H9 (cell line): ENCODE data around the gene IFI35. TPM values are rescaled to one million over a fixed set of nuclear protein-coding genes. Genes with fewer than 3 reads are reported as not detected.

Experiments
- DNase-seq: peaks from one replicate; pipeline ENCODE4 v3.0.0-alpha.2; 2017
- H2AFZ ChIP-seq: one replicate; pipeline ENCODE4 v1.6.1; 2013; ENCODE audit warnings: mild to moderate bottlenecking, low read length, control low read depth, moderate library complexity
- H2AK5ac ChIP-seq: 2 replicates; pipeline ENCODE4 v1.6.1; 2013; ENCODE audit warnings: low read length, control low read depth, mixed read lengths; ENCODE audit not compliant: insufficient read length
- H2BK120ac ChIP-seq: one replicate; pipeline ENCODE4 v1.6.1; 2013; ENCODE audit warnings: low read depth, mild to moderate bottlenecking, low read length, control low read depth, inconsistent platforms; ENCODE audit not compliant: poor library complexity, severe bottlenecking
- H2BK12ac ChIP-seq: 2 replicates; pipeline ENCODE4 v1.6.1; 2013; ENCODE audit warnings: low read length, control low read depth, mixed read lengths, low read depth; ENCODE audit not compliant: insufficient read length
- H2BK15ac ChIP-seq: 2 replicates; pipeline ENCODE4 v1.6.1; 2013; ENCODE audit warnings: low read depth, low read length, control low read depth
- H2BK20ac ChIP-seq: one replicate; pipeline ENCODE4 v1.6.1; 2013; ENCODE audit warnings: low read depth, mild to moderate bottlenecking, low read length, control low read depth, inconsistent platforms; ENCODE audit not compliant: poor library complexity, severe bottlenecking
- H2BK5ac ChIP-seq: 2 replicates; pipeline ENCODE4 v1.6.1; 2013; ENCODE audit warnings: low read length, control low read depth, mixed read lengths; ENCODE audit not compliant: insufficient read length
- H3K14ac ChIP-seq: 2 replicates; pipeline ENCODE4 v1.6.1; 2013; ENCODE audit warnings: low read length, control low read depth; ENCODE audit not compliant: insufficient read depth
- H3K18ac ChIP-seq: 2 replicates; pipeline ENCODE4 v1.6.1; 2013; ENCODE audit warnings: low read depth, mild to moderate bottlenecking, mixed read lengths, low read length, control low read depth; ENCODE audit not compliant: insufficient read length
- H3K23ac ChIP-seq: 2 replicates; pipeline ENCODE4 v1.6.1; 2013; ENCODE audit warnings: low read length, control low read depth, mixed read lengths, low read depth; ENCODE audit not compliant: insufficient read length
- H3K23me2 ChIP-seq: 2 replicates; pipeline ENCODE4 v1.6.1; 2013; ENCODE audit warnings: low read depth, mild to moderate bottlenecking, mixed read lengths, low read length, control low read depth; ENCODE audit not compliant: insufficient read length, poor library complexity, severe bottlenecking
- H3K27ac ChIP-seq: 2 replicates; pipeline ENCODE4 v1.5.1; 2013; ENCODE audit warnings: low read length, control low read depth, mixed read lengths, low read depth; ENCODE audit not compliant: insufficient read length
- H3K27me3 ChIP-seq: 2 replicates; pipeline ENCODE4 v1.6.1; 2013; ENCODE audit warnings: low read length, control low read depth, inconsistent platforms; ENCODE audit not compliant: insufficient read depth
- H3K4ac ChIP-seq: 2 replicates; pipeline ENCODE4 v1.6.1; 2013; ENCODE audit warnings: low read depth, mild to moderate bottlenecking, control low read depth, inconsistent platforms, low read length, moderate library complexity
- H3K4me1 ChIP-seq: 2 replicates; pipeline ENCODE4 v1.6.1; 2013; ENCODE audit warnings: low read length, control low read depth, inconsistent platforms; ENCODE audit not compliant: insufficient read depth
- H3K4me2 ChIP-seq: 2 replicates; pipeline ENCODE4 v1.6.1; 2013; ENCODE audit warnings: low read length, control low read depth, mixed read lengths; ENCODE audit not compliant: insufficient read length, insufficient read depth
- H3K56ac ChIP-seq: 2 replicates; pipeline ENCODE4 v1.6.1; 2013; ENCODE audit warnings: low read depth, mild to moderate bottlenecking, mixed read lengths, low read length, control low read depth; ENCODE audit not compliant: insufficient read length
- H3K79me1 ChIP-seq: 2 replicates; pipeline ENCODE4 v1.6.1; 2013; ENCODE audit warnings: low read depth, mild to moderate bottlenecking, moderate library complexity, low read length, control low read depth, inconsistent platforms; ENCODE audit not compliant: insufficient read depth, poor library complexity, severe bottlenecking
- H3K79me2 ChIP-seq: 2 replicates; pipeline ENCODE4 v1.6.1; 2013; ENCODE audit warnings: low read length, control low read depth, inconsistent platforms; ENCODE audit not compliant: insufficient read depth
- H3K9ac ChIP-seq: 2 replicates; pipeline ENCODE4 v1.6.1; 2013; ENCODE audit warnings: low read length, control low read depth, mixed read lengths; ENCODE audit not compliant: insufficient read length; ENCODE audit errors: extremely low read depth
- H3K9me3 ChIP-seq: one replicate; pipeline ENCODE4 v1.6.1; 2013; ENCODE audit warnings: low read depth, low read length, inconsistent platforms; ENCODE audit not compliant: control insufficient read depth
- H3T11ph ChIP-seq: one replicate; pipeline ENCODE4 v1.6.1; 2013; ENCODE audit warnings: mild to moderate bottlenecking, low read length, control low read depth, inconsistent platforms
- H4K20me1 ChIP-seq: one replicate; pipeline ENCODE4 v1.6.1; 2013; ENCODE audit not compliant: control insufficient read depth, insufficient read length, insufficient read depth
- H4K5ac ChIP-seq: 2 replicates; pipeline ENCODE4 v1.6.1; 2013; ENCODE audit warnings: low read depth, mild to moderate bottlenecking, mixed read lengths, low read length, control low read depth; ENCODE audit not compliant: insufficient read length
- H4K8ac ChIP-seq: replicated peaks from 2 replicates; pipeline ENCODE4 v1.6.1; 2013; ENCODE audit warnings: low read length, control low read depth, mixed read lengths, low read depth; ENCODE audit not compliant: insufficient read length
- H4K91ac ChIP-seq: 2 replicates; pipeline ENCODE4 v1.6.1; 2013; ENCODE audit warnings: low read depth, mild to moderate bottlenecking, moderate library complexity, mixed read lengths, low read length, control low read depth; ENCODE audit not compliant: insufficient read length
- H3K27ac Mint-ChIP-seq, 3 experiments: 2 replicates in 2 of 3; 3 replicates in 1 of 3; pipeline ENCODE4 v1.8.0; 2020 to 2021; ENCODE audit warnings: mixed read lengths in 3 of 3, mild to moderate bottlenecking in 1 of 3, moderate library complexity in 1 of 3
- H3K27me3 Mint-ChIP-seq: 2 replicates; pipeline ENCODE4 v1.8.0; 2021; ENCODE audit warnings: low read depth, mild to moderate bottlenecking, moderate library complexity, mixed read lengths
- H3K36me3 Mint-ChIP-seq, 3 experiments: 2 replicates in 2 of 3; 3 replicates in 1 of 3; pipeline ENCODE4 v1.8.0; 2020 to 2021; ENCODE audit warnings: low read depth in 3 of 3, mixed read lengths in 3 of 3; ENCODE audit not compliant: insufficient read depth in 1 of 3
- H3K4me1 Mint-ChIP-seq, 2 experiments: 2 replicates each; pipeline ENCODE4 v1.8.0; 2020; ENCODE audit warnings: mixed read lengths in 2 of 2
- H3K4me3 Mint-ChIP-seq, 2 experiments: 2 replicates in 1 of 2; 3 replicates in 1 of 2; pipeline ENCODE4 v1.8.0; 2020 to 2021; ENCODE audit warnings: mild to moderate bottlenecking in 2 of 2, mixed read lengths in 2 of 2, moderate library complexity in 1 of 2
- H3K9me3 Mint-ChIP-seq, 2 experiments: 2 replicates in 1 of 2; 3 replicates in 1 of 2; pipeline ENCODE4 v1.8.0; 2020; ENCODE audit warnings: mild to moderate bottlenecking in 2 of 2, mixed read lengths in 2 of 2, moderate library complexity in 1 of 2
- CTCF ChIP-seq: fragments of 200-600 bp; sonication (generic); conservative IDR thresholded peaks from 3 replicates; pipeline ENCODE4 v1.8.0; 2021; ENCODE audit warnings: antibody characterized with exemption, mild to moderate bottlenecking
- WGBS: extraction: QIAGEN DNeasy Blood & Tissue Kit; methylation state at CpG from one replicate; pipeline ENCODE4 v1.1.7; 2013; ENCODE audit warnings: missing lambda C conversion rate, low lambda C conversion rate, mixed read lengths; ENCODE audit not compliant: insufficient read length; ENCODE audit errors: extremely low coverage; 5-methylcytosine and 5-hydroxymethylcytosine counted together
- total RNA-seq: library from RNA; stranded (reverse); gene quantifications from 2 replicates; pipeline ENCODE4 v1.2.1, GENCODE V29; 2021

Gene IFI35
- total RNA-seq, 1 experiment from 2014 or later, result 4.2 TPM

GRCh38 chr17:43018008-43018853, 11.6 kb downstream of the IFI35 start:
- H3K4ac ChIP-seq, result no peak overlapping the region
- H4K20me1 ChIP-seq, result no peaks in the 10 kb centered on the region
- H2BK12ac ChIP-seq, result no peak overlapping the region
- no peak overlapping the region for H2BK15ac ChIP-seq
- H3K14ac ChIP-seq, result no peak overlapping the region
- DNase-seq, result peak; percentile 60
- H3T11ph ChIP-seq, result no peak overlapping the region
- H3K9ac ChIP-seq, result no peak overlapping the region
- no CpG with 5 or more reads among the region's 19 CpGs for WGBS
- H4K8ac ChIP-seq, result no peak overlapping the region
- no peak overlapping the region for H3K23ac ChIP-seq
- H2BK5ac ChIP-seq, result no peak overlapping the region
- no peak for TF ChIP-seq CTCF
- H3K9me3 ChIP-seq, result no peaks in the 10 kb centered on the region
- no peak overlapping the region for H3K27ac ChIP-seq
- Mint-ChIP-seq H3K4me1 (peaks cover 30 to 61% of the 10 kb centered on the region in 2 experiments), H3K4me3 (no peak overlapping the region), H3K9me3 (no peaks in the 10 kb centered on the region), H3K27ac (peak overlapping the region in 2 of 3 experiments; percentile 23 to 68; a peak in 3 of 7 replicates), H3K36me3 (peaks cover 11 to 47% (median 45%) of the 10 kb centered on the region in 3 experiments; a peak in 6 of 7 replicates), H3K27me3 (no peaks in the 10 kb centered on the region)
- peaks cover 3% of the 10 kb centered on the region for H3K4me1 ChIP-seq
- H4K91ac ChIP-seq, result no peak overlapping the region
- no peak overlapping the region for H3K18ac ChIP-seq
- H2BK20ac ChIP-seq, result no peak overlapping the region
- peaks cover 5% of the 10 kb centered on the region for H3K23me2 ChIP-seq
- no peak overlapping the region for H2BK120ac ChIP-seq
- H3K79me1 ChIP-seq, result no peaks in the 10 kb centered on the region
- no peak overlapping the region for H4K5ac ChIP-seq
- H2AK5ac ChIP-seq, result no peak overlapping the region
- no peak overlapping the region for H2AFZ ChIP-seq
- H3K27me3 ChIP-seq, result no peaks in the 10 kb centered on the region
- H3K56ac ChIP-seq, result no peak overlapping the region
- H3K79me2 ChIP-seq, result no peaks in the 10 kb centered on the region; the same call in 1 of the 2 replicates
- no peak overlapping the region for H3K4me2 ChIP-seq
